HG03139 (cell line): ENCODE data around the gene DACT3.
"Not testable (repeated sequence)": the region's sequence is repeated elsewhere in the genome, so short reads cannot be mapped to it uniquely, and the experiment has no call there.

ENCODE experiments used
- ATAC-seq: cut with Tn5 transposase; IDR thresholded peaks from one replicate; pipeline ENCODE4 v1.9.1; 2021; ENCODE audit not compliant: unreplicated experiment

DACT3 gene

GRCh38 chr19:46634656-46635218 is 26.2 kb downstream of the DACT3 start:
- ATAC-seq: no peak

- ATAC-seq: peak; percentile 39
These were observed 26.8 kb downstream of the DACT3 start for GRCh38 chr19:46634045-46634655.

GRCh38 chr19:46633130-46633529 is 27.9 kb downstream of the DACT3 start:
- no peak for ATAC-seq

GRCh38 chr19:46631481-46631880 is 29.5 kb downstream of the DACT3 start:
- no peak for ATAC-seq

- ATAC-seq: no peak
These were observed 30.3 kb downstream of the DACT3 start for GRCh38 chr19:46630586-46631205.

- no peak for ATAC-seq
These were observed 31.4 kb downstream of the DACT3 start for GRCh38 chr19:46629546-46630025.

GRCh38 chr19:46628970-46629369 is 32.0 kb downstream of the DACT3 start:
- not testable (repeated sequence) for ATAC-seq

GRCh38 chr19:46626446-46626845 is 34.5 kb downstream of the DACT3 start:
- ATAC-seq: no peak

GRCh38 chr19:46625731-46626130 is 35.3 kb downstream of the DACT3 start:
- ATAC-seq: no peak

GRCh38 chr19:46624958-46625661 is 35.9 kb downstream of the DACT3 start, which contains the start of gene PTGIR:
Gene PTGIR, minus strand, starts transcription at chr19:46625089. Its CDS starts 864 bp downstream, at chr19:46624225.
- no peak for ATAC-seq

GRCh38 chr19:46623915-46624502 is 37.0 kb downstream of the DACT3 start:
- no peak for ATAC-seq

- ATAC-seq: no peak
These were observed 38.9 kb downstream of the DACT3 start for GRCh38 chr19:46622118-46622446.

GRCh38 chr19:46621191-46622117 is 39.5 kb downstream of the DACT3 start:
- ATAC-seq: no peak

GRCh38 chr19:46620716-46621115 is 40.3 kb downstream of the DACT3 start:
- no peak for ATAC-seq

- no peak for ATAC-seq
These were observed 40.7 kb downstream of the DACT3 start for GRCh38 chr19:46620267-46620666.

GRCh38 chr19:46618670-46619231 is 42.2 kb downstream of the DACT3 start:
- ATAC-seq: no peak

GRCh38 chr19:46617601-46618000 is 43.4 kb downstream of the DACT3 start:
- no peak for ATAC-seq

GRCh38 chr19:46616631-46617322 is 44.2 kb downstream of the DACT3 start:
- no peak for ATAC-seq

GRCh38 chr19:46615966-46616365 is 45.0 kb downstream of the DACT3 start:
- ATAC-seq: no peak
